Measurements from ENCODE around the gene NMB.
A peak's percentile ranks its signal among the peaks of the same experiment; 100 is the strongest.
"Not testable (repeated sequence)": the region's sequence is repeated elsewhere in the genome, so short reads cannot be mapped to it uniquely, and the experiment has no call there.

Gene NMB

GRCh38 chr15:84658080-84658787 lies at the start of gene NMB:
Gene NMB, minus strand, starts transcription at chr15:84658199. Its CDS starts 47 bp downstream, at chr15:84658152.
- Mint-ChIP-seq H3K4me3 (peak within 1 kb of the TSS; percentile 80), H3K36me3 (no peaks in the 10 kb centered on the region), H3K27me3 (no peaks in the 10 kb centered on the region), H3K4me1 (ENCODE audit: low read depth) (peaks cover 26% of the 10 kb centered on the region), H3K27ac (peak within 1 kb of the TSS; percentile 78), H3K9me3 (ENCODE audit: low read depth) (no peaks in the 10 kb centered on the region)

GRCh38 chr15:84703808-84704207 lies 45.8 kb upstream of the NMB start:
- H3K36me3 Mint-ChIP-seq: peaks cover 10% of the 10 kb centered on the region
- H3K27me3 Mint-ChIP-seq: no peaks in the 10 kb centered on the region
- H3K9me3 Mint-ChIP-seq (ENCODE audit: low read depth): no peaks in the 10 kb centered on the region
- no peak overlapping the region for H3K4me3 Mint-ChIP-seq
- peaks cover 64% of the 10 kb centered on the region for H3K4me1 Mint-ChIP-seq (ENCODE audit: low read depth)
- H3K27ac Mint-ChIP-seq: peak overlapping the region; percentile 72

- Mint-ChIP-seq H3K27ac (peak overlapping the region; percentile 72), H3K9me3 (ENCODE audit: low read depth) (no peaks in the 10 kb centered on the region), H3K27me3 (no peaks in the 10 kb centered on the region), H3K4me1 (ENCODE audit: low read depth) (peaks cover 63% of the 10 kb centered on the region), H3K36me3 (peaks cover 10% of the 10 kb centered on the region), H3K4me3 (peak overlapping the region; percentile 15)
These were observed 45.0 kb upstream of the NMB start for GRCh38 chr15:84702961-84703482.

GRCh38 chr15:84699538-84700191 lies 41.7 kb upstream of the NMB start:
- peaks cover 8% of the 10 kb centered on the region for H3K36me3 Mint-ChIP-seq
- H3K27me3 Mint-ChIP-seq: no peaks in the 10 kb centered on the region
- H3K4me1 Mint-ChIP-seq (ENCODE audit: low read depth): peaks cover 64% of the 10 kb centered on the region
- H3K4me3 Mint-ChIP-seq: peak overlapping the region; percentile 1
- H3K9me3 Mint-ChIP-seq (ENCODE audit: low read depth): no peaks in the 10 kb centered on the region
- peak overlapping the region; percentile 82 for H3K27ac Mint-ChIP-seq

GRCh38 chr15:84697236-84697990 lies 39.4 kb upstream of the NMB start:
- H3K4me3 Mint-ChIP-seq: no peak overlapping the region
- peaks cover 2% of the 10 kb centered on the region for H3K36me3 Mint-ChIP-seq
- H3K9me3 Mint-ChIP-seq (ENCODE audit: low read depth): no peaks in the 10 kb centered on the region
- H3K27me3 Mint-ChIP-seq: no peaks in the 10 kb centered on the region
- peak overlapping the region; percentile 16 for H3K27ac Mint-ChIP-seq
- peaks cover 52% of the 10 kb centered on the region for H3K4me1 Mint-ChIP-seq (ENCODE audit: low read depth)

GRCh38 chr15:84696757-84697156 lies 38.8 kb upstream of the NMB start:
- no peaks in the 10 kb centered on the region for H3K27me3 Mint-ChIP-seq
- H3K9me3 Mint-ChIP-seq (ENCODE audit: low read depth): no peaks in the 10 kb centered on the region
- H3K27ac Mint-ChIP-seq: no peak overlapping the region
- H3K4me3 Mint-ChIP-seq: no peak overlapping the region
- H3K36me3 Mint-ChIP-seq: peaks cover 2% of the 10 kb centered on the region
- peaks cover 57% of the 10 kb centered on the region for H3K4me1 Mint-ChIP-seq (ENCODE audit: low read depth)

GRCh38 chr15:84690342-84690741 lies 32.3 kb upstream of the NMB start:
- no peaks in the 10 kb centered on the region for H3K9me3 Mint-ChIP-seq (ENCODE audit: low read depth)
- H3K27me3 Mint-ChIP-seq: no peaks in the 10 kb centered on the region
- peaks cover 28% of the 10 kb centered on the region for H3K4me1 Mint-ChIP-seq (ENCODE audit: low read depth)
- H3K27ac Mint-ChIP-seq: no peak overlapping the region
- H3K4me3 Mint-ChIP-seq: no peak overlapping the region
- peaks cover 10% of the 10 kb centered on the region for H3K36me3 Mint-ChIP-seq

GRCh38 chr15:84689858-84690257 lies 31.9 kb upstream of the NMB start:
- H3K27ac Mint-ChIP-seq: no peak overlapping the region
- peaks cover 10% of the 10 kb centered on the region for H3K36me3 Mint-ChIP-seq
- H3K4me3 Mint-ChIP-seq: no peak overlapping the region
- H3K27me3 Mint-ChIP-seq: no peaks in the 10 kb centered on the region
- no peaks in the 10 kb centered on the region for H3K9me3 Mint-ChIP-seq (ENCODE audit: low read depth)
- H3K4me1 Mint-ChIP-seq (ENCODE audit: low read depth): peaks cover 28% of the 10 kb centered on the region

- H3K9me3 Mint-ChIP-seq (ENCODE audit: low read depth); H3K27me3 Mint-ChIP-seq; H3K27ac Mint-ChIP-seq; H3K4me3 Mint-ChIP-seq: not testable (repeated sequence)
- Mint-ChIP-seq H3K36me3 (peaks cover 16% of the 10 kb centered on the region), H3K4me1 (ENCODE audit: low read depth) (peaks cover 18% of the 10 kb centered on the region)
These were observed 28.4 kb upstream of the NMB start for GRCh38 chr15:84686446-84686845.

GRCh38 chr15:84685304-84685703 lies 27.3 kb upstream of the NMB start:
- Mint-ChIP-seq H3K4me3 (no peak overlapping the region), H3K4me1 (ENCODE audit: low read depth) (peaks cover 16% of the 10 kb centered on the region), H3K27ac (no peak overlapping the region), H3K36me3 (peaks cover 13% of the 10 kb centered on the region), H3K27me3 (no peaks in the 10 kb centered on the region), H3K9me3 (ENCODE audit: low read depth) (no peaks in the 10 kb centered on the region)

GRCh38 chr15:84684092-84684491 lies 26.1 kb upstream of the NMB start:
- peaks cover 11% of the 10 kb centered on the region for H3K36me3 Mint-ChIP-seq
- no peak overlapping the region for H3K27ac Mint-ChIP-seq
- peaks cover 15% of the 10 kb centered on the region for H3K4me1 Mint-ChIP-seq (ENCODE audit: low read depth)
- no peak overlapping the region for H3K4me3 Mint-ChIP-seq
- no peaks in the 10 kb centered on the region for H3K27me3 Mint-ChIP-seq
- H3K9me3 Mint-ChIP-seq (ENCODE audit: low read depth): no peaks in the 10 kb centered on the region

- no peaks in the 10 kb centered on the region for H3K9me3 Mint-ChIP-seq (ENCODE audit: low read depth)
- H3K27ac Mint-ChIP-seq: peak overlapping the region; percentile 64
- H3K4me3 Mint-ChIP-seq: no peak overlapping the region
- H3K36me3 Mint-ChIP-seq: peaks cover 8% of the 10 kb centered on the region
- H3K4me1 Mint-ChIP-seq (ENCODE audit: low read depth): peaks cover 10% of the 10 kb centered on the region
- H3K27me3 Mint-ChIP-seq: no peaks in the 10 kb centered on the region
These were observed 23.8 kb upstream of the NMB start for GRCh38 chr15:84681831-84682230.

GRCh38 chr15:84671211-84671610 lies 13.2 kb upstream of the NMB start:
- no peak overlapping the region for H3K4me3 Mint-ChIP-seq
- peak overlapping the region; percentile 51 for H3K27ac Mint-ChIP-seq
- H3K36me3 Mint-ChIP-seq: peaks cover 3% of the 10 kb centered on the region
- H3K9me3 Mint-ChIP-seq (ENCODE audit: low read depth): no peaks in the 10 kb centered on the region
- H3K4me1 Mint-ChIP-seq (ENCODE audit: low read depth): peaks cover 17% of the 10 kb centered on the region
- no peaks in the 10 kb centered on the region for H3K27me3 Mint-ChIP-seq

GRCh38 chr15:84669726-84670125 lies 11.7 kb upstream of the NMB start:
- Mint-ChIP-seq H3K27me3 (no peaks in the 10 kb centered on the region), H3K36me3 (peaks cover 3% of the 10 kb centered on the region), H3K4me1 (ENCODE audit: low read depth) (peaks cover 16% of the 10 kb centered on the region), H3K9me3 (ENCODE audit: low read depth) (no peaks in the 10 kb centered on the region), H3K27ac (peak overlapping the region; percentile 85), H3K4me3 (peak overlapping the region; percentile 6)

All from activated naive CD8-positive, alpha-beta T cell (primary cell).